Measurements from ENCODE around the gene TNFSF10. TPM values are rescaled to one million over a fixed set of nuclear protein-coding genes. Genes with fewer than 3 reads are reported as not detected.

Gene TNFSF10
- total and polyA plus RNA-seq, 2 of the 8 experiments (the other 6 are each of a cell fraction or from before 2014, with no cell fraction given) = 0.06 TPM; not detected in 1

DNA sequence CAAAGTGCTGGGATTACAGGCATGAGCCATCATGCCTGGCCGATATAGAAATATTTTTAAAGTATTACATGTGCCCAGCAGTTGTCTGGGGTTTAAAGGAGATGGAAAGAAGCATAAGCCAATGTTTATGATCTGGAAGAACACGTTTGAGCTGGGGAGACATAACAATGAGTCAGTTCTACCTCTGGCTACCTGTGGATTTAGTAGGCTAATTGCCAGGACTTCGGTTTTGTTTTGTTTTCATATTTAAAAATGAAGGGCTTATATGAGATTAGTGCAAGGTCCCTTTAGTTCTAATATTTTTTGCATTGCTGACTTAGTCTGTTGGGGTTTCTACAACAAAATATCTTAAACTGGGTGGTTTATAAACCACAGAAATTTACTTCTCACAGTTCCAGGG lies 22.9 kb upstream of the TNFSF10 start:
- Histone ChIP-seq H3K18ac (ENCODE audit: extremely low read depth, low read length) (no peak overlapping the region), H3K56ac (replicated peaks; ENCODE audit: insufficient read length, low read depth, low read length) (no peak overlapping the region), H4K5ac (ENCODE audit: insufficient read length, low read depth, low read length) (no peak overlapping the region), H2AFZ (ENCODE audit: low read length) (0 out of 2 replicates have a peak overlapping the region, but pooled peaks have one; percentile 27), H2BK20ac (ENCODE audit: low read length) (no peak overlapping the region), H3K79me2 (ENCODE audit: control insufficient read depth in 1 of 2, insufficient read depth in 2 of 2, low read length in 2 of 2) (no peaks in the 10 kb centered on the region), H3K4me2 (ENCODE audit: insufficient read depth in 1 of 2, low read depth in 2 of 2, low read length in 2 of 2) (no peak overlapping the region), H3K4me1 (replicated peaks in 1 of 4; ENCODE audit: control insufficient read depth in 3 of 4, insufficient read depth in 4 of 4, low read length in 3 of 4) (no peaks in the 10 kb centered on the region), H2BK5ac (ENCODE audit: low read depth, low read length) (no peak overlapping the region), H3K4ac (replicated peaks; ENCODE audit: insufficient read length, low read depth, low read length) (no peak overlapping the region), H3K36me3 (ENCODE audit: control insufficient read depth in 2 of 4, insufficient read depth in 4 of 4, low read length in 3 of 4) (no peaks in the 10 kb centered on the region), H3K14ac (ENCODE audit: insufficient read length) (no peak overlapping the region), H3K23ac (ENCODE audit: insufficient read length) (no peak overlapping the region), H2AK5ac (ENCODE audit: low read depth, low read length) (no peak overlapping the region), H2BK120ac (replicated peaks; ENCODE audit: low read depth, low read length) (no peak overlapping the region), H3K4me3 (ENCODE audit: extremely low read depth in 1 of 4, insufficient read depth in 2 of 4, low read depth in 3 of 4, low read length in 4 of 4) (no peak overlapping the region), H2BK12ac (ENCODE audit: low read depth, low read length) (no peak overlapping the region), H3K23me2 (ENCODE audit: low read depth, low read length) (no peaks in the 10 kb centered on the region), H4K20me1 (replicated peaks in 1 of 2; ENCODE audit: control insufficient read depth in 1 of 2, insufficient read depth in 2 of 2, low read length in 2 of 2) (no peaks in the 10 kb centered on the region), H3K27ac (ENCODE audit: low read depth, low read length) (no peak overlapping the region), H3K27me3 (replicated peaks in 1 of 4; ENCODE audit: control insufficient read depth in 3 of 4, extremely low read depth in 1 of 4, insufficient read depth in 3 of 4, low read length in 3 of 4) (no peaks in the 10 kb centered on the region), H4K8ac (ENCODE audit: extremely low read depth, insufficient read depth, low read length) (no peak overlapping the region), H3K9me3 (ENCODE audit: insufficient read depth in 2 of 2, low read depth in 1 of 2, low read length in 1 of 2) (no peaks in the 10 kb centered on the region), H3K79me1 (ENCODE audit: low read depth, low read length) (no peaks in the 10 kb centered on the region), H3K9ac (replicated peaks in 1 of 4; ENCODE audit: extremely low read depth in 1 of 4, low read depth in 3 of 4, low read length in 3 of 4) (no peak overlapping the region), H2BK15ac (ENCODE audit: low read length) (no peak overlapping the region), H4K91ac (replicated peaks; ENCODE audit: insufficient read length, low read length) (no peak overlapping the region)
- no peak for FAIRE-seq
- DNase-seq (ENCODE audit: low read depth in 1 of 2, low spot score in 2 of 2) = no peak
- WGBS, 2 experiments (ENCODE audit: extremely low coverage in 1 of 2, insufficient coverage in 1 of 2, insufficient read length in 1 of 2, insufficient replicate concordance in 2 of 2, low coverage in 1 of 2, low lambda C conversion rate in 2 of 2, missing lambda C conversion rate in 1 of 2) = 90% methylated on average over 3 of the region's 3 CpGs; no CpG with 5 or more reads in 1 of the 2 experiments
- CTCF ChIA-PET (ENCODE audit: partially characterized antibody) = interaction anchor here (0.9 to 1.0 kb wide), 2 partner anchors 11 to 51 kb away, joined by 3 read pairs; no protein-coding TSS in a partner anchor
- POLR2A ChIA-PET (ENCODE audit: partially characterized antibody) = no interaction called here
- TF ChIP-seq JUN (IDR thresholded peaks at IDR 0.05; ENCODE audit: low read depth, low read length) (no peak), CREB1 (IDR thresholded peaks at IDR 0.05) (no peak), SP1 (IDR thresholded peaks at IDR 0.05; ENCODE audit: low read depth, low read length) (no peak), RXRA (IDR thresholded peaks at IDR 0.05; ENCODE audit: insufficient read depth, low read depth, low read length) (no peak), TCF12 (IDR thresholded peaks at IDR 0.05; ENCODE audit: low read depth, low read length) (no peak), CBX5 (IDR thresholded peaks at IDR 0.05; ENCODE audit: low read depth, low read length) (no peak), RFX5 (IDR thresholded peaks at IDR 0.05; ENCODE audit: borderline replicate concordance, low read depth, low read length) (no peak), EZH2 (IDR thresholded peaks at IDR 0.05; ENCODE audit: low read depth, low read length, severe bottlenecking) (no peak), SIN3A (conservative IDR thresholded peaks at IDR 0.05 in 1 of 2, IDR thresholded peaks at IDR 0.05 in 1 of 2; ENCODE audit: low read depth in 1 of 2, low read length in 2 of 2) (no peak), GTF2F1 (IDR thresholded peaks at IDR 0.05; ENCODE audit: borderline replicate concordance, low read depth, low read length) (no peak), HDAC6 (IDR thresholded peaks at IDR 0.05; ENCODE audit: low read depth, low read length) (no peak), BACH1 (IDR thresholded peaks at IDR 0.05; ENCODE audit: low read length) (no peak)
- TF ChIP-seq, protein P1, sequence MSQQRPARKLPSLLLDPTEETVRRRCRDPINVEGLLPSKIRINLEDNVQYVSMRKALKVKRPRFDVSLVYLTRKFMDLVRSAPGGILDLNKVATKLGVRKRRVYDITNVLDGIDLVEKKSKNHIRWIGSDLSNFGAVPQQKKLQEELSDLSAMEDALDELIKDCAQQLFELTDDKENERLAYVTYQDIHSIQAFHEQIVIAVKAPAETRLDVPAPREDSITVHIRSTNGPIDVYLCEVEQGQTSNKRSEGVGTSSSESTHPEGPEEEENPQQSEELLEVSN (IDR thresholded peaks at IDR 0.05) = no peak
- TF ChIP-seq, protein P2, sequence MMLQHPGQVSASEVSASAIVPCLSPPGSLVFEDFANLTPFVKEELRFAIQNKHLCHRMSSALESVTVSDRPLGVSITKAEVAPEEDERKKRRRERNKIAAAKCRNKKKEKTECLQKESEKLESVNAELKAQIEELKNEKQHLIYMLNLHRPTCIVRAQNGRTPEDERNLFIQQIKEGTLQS (IDR thresholded peaks at IDR 0.05; ENCODE audit: insufficient read depth, low read depth, low read length) = no peak

Measured in H1 (cell line).